GM18517 (cell line): ENCODE measurements around the gene CSTPP1.
"Not testable (repeated sequence)": the region's sequence is repeated elsewhere in the genome, so short reads cannot be mapped to it uniquely, and the experiment has no call there.

Experiments used
- ATAC-seq: cut with Tn5 transposase; IDR thresholded peaks from one replicate; pipeline ENCODE4 v1.9.1; 2021; ENCODE audit warnings: mild to moderate bottlenecking, moderate library complexity; ENCODE audit not compliant: unreplicated experiment

Gene CSTPP1

GRCh38 chr11:47033439-47033838 lies 96.9 kb downstream of the CSTPP1 start:
- no peak for ATAC-seq

- ATAC-seq, result no peak
Observed at GRCh38 chr11:47034091-47034490, 97.5 kb downstream of the CSTPP1 start.

GRCh38 chr11:47035108-47035507 lies 98.5 kb downstream of the CSTPP1 start:
- no peak for ATAC-seq

DNA sequence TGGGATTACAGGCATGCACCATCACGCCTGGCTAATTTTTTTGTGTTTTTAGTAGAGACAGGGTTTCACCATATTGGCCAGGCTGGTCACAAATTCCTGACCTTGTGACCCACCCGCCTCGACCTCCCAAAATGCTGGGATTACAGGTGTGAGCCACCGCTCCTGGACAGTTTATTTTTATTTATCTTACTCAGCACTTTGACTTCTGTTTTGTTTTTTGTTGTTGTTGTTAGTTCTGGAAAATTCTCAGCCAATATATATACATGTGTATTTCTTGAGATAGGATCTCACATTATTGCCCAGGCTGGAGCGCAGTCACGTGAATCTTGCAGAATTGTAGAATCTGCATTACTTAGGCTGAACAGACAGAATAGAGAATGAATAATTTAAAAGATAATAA lies 107.6 kb downstream of the CSTPP1 start:
- no peak for ATAC-seq

GRCh38 chr11:47047972-47048371 lies 111.4 kb downstream of the CSTPP1 start:
- no peak for ATAC-seq

- no peak for ATAC-seq
Observed at GRCh38 chr11:47050284-47050683, 113.7 kb downstream of the CSTPP1 start.

DNA sequence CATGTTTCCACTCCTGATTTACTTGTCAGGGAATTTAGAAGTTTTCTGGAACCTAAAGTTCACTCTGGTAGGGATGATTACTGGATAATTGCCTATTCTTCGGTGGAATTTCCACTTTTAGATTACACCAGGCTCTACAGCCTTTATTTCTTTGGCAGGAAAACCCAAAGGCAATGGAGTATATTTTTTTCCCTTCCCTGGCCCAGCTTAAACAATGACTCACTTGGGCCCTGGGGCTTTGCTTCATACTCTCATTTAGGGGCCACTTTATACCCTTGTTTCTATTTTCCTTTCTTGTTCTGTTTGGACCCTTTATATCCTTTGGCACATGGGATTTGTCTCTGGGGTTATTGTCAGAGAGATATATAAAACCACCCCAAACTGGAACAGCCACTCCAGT lies 114.7 kb downstream of the CSTPP1 start:
- ATAC-seq, result no peak

- no peak for ATAC-seq
Observed at GRCh38 chr11:47052165-47052564, 115.6 kb downstream of the CSTPP1 start.

DNA sequence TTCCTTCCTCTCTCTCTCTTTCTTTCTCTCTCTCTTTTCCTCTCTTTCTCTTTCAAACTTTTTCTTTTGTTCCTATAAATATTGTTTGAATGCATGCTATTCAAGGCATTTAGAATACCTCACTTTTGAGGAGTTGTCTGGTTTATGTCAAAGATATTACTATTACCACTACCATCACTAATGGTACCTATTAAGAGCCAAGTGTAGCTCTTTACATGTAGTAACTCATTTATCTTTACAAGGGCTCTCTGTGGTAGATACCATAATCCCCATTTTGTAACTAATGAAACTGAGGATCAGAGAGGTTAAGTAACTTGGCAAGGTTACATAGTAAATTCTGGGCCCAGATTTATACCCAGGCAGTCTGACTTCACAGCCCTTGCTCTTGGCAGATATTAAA lies 116.0 kb downstream of the CSTPP1 start:
- ATAC-seq, result no peak

DNA sequence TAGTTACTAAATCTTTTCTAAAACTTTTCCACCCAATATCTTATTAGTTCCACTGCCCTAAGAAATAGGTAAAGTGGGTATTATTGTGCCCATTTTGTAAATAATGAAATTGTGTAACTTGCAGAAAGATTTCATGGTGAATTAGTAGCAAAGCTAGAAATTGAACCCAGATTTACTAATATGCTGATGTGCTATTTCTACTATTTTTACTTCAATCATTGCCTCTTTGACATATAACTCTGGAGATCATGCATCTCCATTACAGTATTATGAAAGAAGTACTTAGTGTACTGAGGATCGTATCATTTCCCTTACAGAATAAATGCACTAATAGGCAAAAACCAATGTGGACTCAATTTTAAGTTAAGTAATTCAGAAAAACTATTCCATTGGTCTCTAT lies 119.0 kb downstream of the CSTPP1 start:
- ATAC-seq, result no peak

- no peak for ATAC-seq
Observed at GRCh38 chr11:47056261-47056915, 119.8 kb downstream of the CSTPP1 start.

DNA sequence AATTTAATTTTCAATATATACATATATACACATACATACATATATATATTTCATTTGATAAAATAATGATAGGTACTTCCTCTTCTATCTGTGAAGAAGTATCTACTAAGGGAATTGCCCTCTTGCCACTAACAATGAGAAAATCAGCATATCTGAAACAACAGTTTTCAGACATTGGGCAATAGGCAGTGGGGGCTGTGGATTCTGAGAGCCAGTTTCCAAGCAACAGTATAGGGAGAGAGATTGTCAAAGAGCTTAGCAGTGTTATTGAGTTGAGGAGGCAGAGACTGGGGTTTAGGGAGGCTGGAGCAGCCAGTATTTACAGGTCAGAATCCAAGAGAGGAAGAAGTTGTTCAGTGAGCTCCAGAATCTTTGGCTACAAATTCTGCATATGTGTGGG lies 120.8 kb downstream of the CSTPP1 start:
- no peak for ATAC-seq

DNA sequence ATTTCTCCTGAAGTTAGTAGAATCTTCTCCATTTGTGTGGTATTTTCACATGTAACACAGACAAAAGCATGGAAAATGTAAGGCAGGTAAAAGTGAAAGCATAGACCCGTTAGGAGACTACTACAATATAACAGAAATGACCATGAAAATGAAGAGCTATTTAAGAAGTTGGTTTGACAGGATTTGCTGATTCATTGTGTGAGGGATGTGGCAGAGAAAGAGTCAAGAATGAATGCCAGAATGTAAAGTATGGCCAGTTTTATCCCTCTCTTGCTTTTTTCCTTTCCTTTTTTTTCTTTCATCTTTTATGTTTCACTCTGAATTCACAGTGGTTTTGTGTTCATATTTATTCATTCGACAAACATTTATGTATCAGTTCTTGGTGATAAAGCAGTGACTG lies 124.2 kb downstream of the CSTPP1 start:
- ATAC-seq, result no peak

- ATAC-seq, result no peak
Observed at GRCh38 chr11:47061429-47062178, 125.0 kb downstream of the CSTPP1 start.

DNA sequence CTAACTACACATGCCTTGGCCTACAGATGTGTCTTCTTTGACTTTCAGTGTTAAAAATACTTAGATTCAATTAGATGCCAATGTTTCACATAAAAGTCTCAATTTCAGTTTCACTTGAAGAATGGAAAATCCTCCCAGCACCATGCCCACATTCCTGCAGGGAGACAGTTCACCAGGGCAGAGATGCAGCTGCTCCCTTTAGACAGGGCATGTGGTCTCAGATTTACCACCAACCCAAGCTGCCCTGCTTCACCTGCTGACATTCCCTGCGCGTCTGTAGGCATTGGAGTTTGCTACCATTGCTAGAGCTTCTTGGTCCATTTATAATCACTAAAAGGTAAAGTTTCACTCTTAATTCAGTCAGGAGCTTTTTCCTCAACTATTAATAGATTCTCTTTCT lies 126.2 kb downstream of the CSTPP1 start:
- no peak for ATAC-seq

GRCh38 chr11:47067401-47067800 lies 130.8 kb downstream of the CSTPP1 start:
- no peak for ATAC-seq

GRCh38 chr11:47070769-47071168 lies 134.2 kb downstream of the CSTPP1 start:
- ATAC-seq, result no peak

GRCh38 chr11:47071341-47071740 lies 134.8 kb downstream of the CSTPP1 start:
- no peak for ATAC-seq

GRCh38 chr11:47071791-47072261 lies 135.3 kb downstream of the CSTPP1 start:
- no peak for ATAC-seq

GRCh38 chr11:47078751-47079521 lies 142.4 kb downstream of the CSTPP1 start:
- ATAC-seq, result no peak

DNA sequence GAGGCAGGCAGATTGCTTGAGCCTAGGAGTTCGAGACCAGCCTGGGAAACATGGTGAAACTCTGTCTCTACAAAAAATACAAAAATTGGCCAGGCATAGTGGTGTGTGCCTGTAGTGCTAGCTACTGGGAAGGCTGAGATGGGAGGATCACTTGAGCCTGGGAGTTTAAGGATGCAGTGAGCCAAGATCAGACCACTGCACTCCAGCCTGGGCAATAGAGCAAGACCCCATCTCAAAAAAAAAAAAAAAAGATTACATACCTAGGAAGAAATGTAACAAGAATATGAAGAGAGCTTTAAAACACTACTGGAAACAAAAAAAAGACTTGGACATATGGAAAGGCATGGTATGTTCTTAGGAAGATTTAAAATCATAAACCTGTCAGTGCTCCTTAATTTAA lies 144.2 kb downstream of the CSTPP1 start:
- not testable (repeated sequence) for ATAC-seq

DNA sequence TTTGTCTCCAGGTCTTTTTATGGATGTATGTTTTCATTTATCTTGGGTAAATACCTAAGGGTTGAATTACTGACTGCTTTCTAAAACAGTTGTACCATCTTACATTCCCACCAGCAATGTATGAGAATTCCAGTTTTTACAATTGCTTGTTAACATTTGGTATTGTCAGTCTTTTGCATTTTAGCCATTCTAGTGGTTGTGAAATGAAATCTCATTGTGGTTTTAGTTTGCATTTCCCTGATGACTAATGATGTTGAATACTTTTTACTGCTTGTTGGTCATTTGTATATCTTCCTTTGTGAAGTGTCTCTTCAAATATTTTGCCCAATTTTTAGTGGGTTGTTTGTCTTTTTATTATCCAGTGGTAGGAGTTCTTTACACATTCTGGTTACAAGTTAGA lies 147.4 kb downstream of the CSTPP1 start:
- no peak for ATAC-seq
